BLaER1 (cell line): Measurements from ENCODE around the gene DCDC2C.

Experiments used
- H3K27ac ChIP-seq: shearing (Covaris generic); formaldehyde crosslinking; 2 replicates; pipeline ENCODE4 v1.8.1; 2022
- H3K27me3 ChIP-seq: shearing (Covaris generic); formaldehyde crosslinking; 2 replicates; pipeline ENCODE4 v1.8.1; 2022
- H3K36me3 ChIP-seq: shearing (Covaris generic); formaldehyde crosslinking; 2 replicates; pipeline ENCODE4 v1.8.1; 2022
- H3K4me1 ChIP-seq: shearing (Covaris generic); formaldehyde crosslinking; 2 replicates; pipeline ENCODE4 v1.8.1; 2022
- H3K4me2 ChIP-seq: shearing (Covaris generic); formaldehyde crosslinking; 2 replicates; pipeline ENCODE4 v1.8.1; 2022
- H3K4me3 ChIP-seq: shearing (Covaris generic); formaldehyde crosslinking; 2 replicates; pipeline ENCODE4 v1.8.1; 2022
- H3K9ac ChIP-seq: shearing (Covaris generic); formaldehyde crosslinking; 2 replicates; pipeline ENCODE4 v1.8.1; 2022
- H3K9me3 ChIP-seq: shearing (Covaris generic); formaldehyde crosslinking; 2 replicates; pipeline ENCODE4 v1.8.1; 2022
- H4K20me1 ChIP-seq: shearing (Covaris generic); formaldehyde crosslinking; 2 replicates; pipeline ENCODE4 v1.8.1; 2022
- Cebpa-rat ChIP-seq: shearing (Covaris generic); IDR thresholded peaks from 2 replicates; pipeline ENCODE4 v1.8.1; 2022

Gene DCDC2C

GRCh38 chr2:3868012-3868805 is 164.8 kb downstream of the DCDC2C start:
- H4K20me1 ChIP-seq = no peaks in the 10 kb centered on the region
- H3K4me2 ChIP-seq = no peak overlapping the region
- no peaks in the 10 kb centered on the region for H3K36me3 ChIP-seq
- H3K9me3 ChIP-seq = no peaks in the 10 kb centered on the region
- H3K4me3 ChIP-seq = no peak overlapping the region
- H3K9ac ChIP-seq = no peak overlapping the region
- TF ChIP-seq Cebpa-rat = no peak
- no peak overlapping the region for H3K27ac ChIP-seq
- peaks cover 9% of the 10 kb centered on the region; the same call in 1 of the 2 replicates for H3K4me1 ChIP-seq
- H3K27me3 ChIP-seq = no peaks in the 10 kb centered on the region

GRCh38 chr2:3870222-3870621 is 166.8 kb downstream of the DCDC2C start:
- no peak for TF ChIP-seq Cebpa-rat
- H3K27ac ChIP-seq = no peak overlapping the region
- H3K4me2 ChIP-seq = no peak overlapping the region
- H3K9ac ChIP-seq = no peak overlapping the region
- H3K4me1 ChIP-seq = peaks cover 9% of the 10 kb centered on the region; the same call in 1 of the 2 replicates
- H4K20me1 ChIP-seq = no peaks in the 10 kb centered on the region
- no peak overlapping the region for H3K4me3 ChIP-seq
- no peaks in the 10 kb centered on the region for H3K36me3 ChIP-seq
- no peaks in the 10 kb centered on the region for H3K9me3 ChIP-seq
- no peaks in the 10 kb centered on the region for H3K27me3 ChIP-seq

DNA sequence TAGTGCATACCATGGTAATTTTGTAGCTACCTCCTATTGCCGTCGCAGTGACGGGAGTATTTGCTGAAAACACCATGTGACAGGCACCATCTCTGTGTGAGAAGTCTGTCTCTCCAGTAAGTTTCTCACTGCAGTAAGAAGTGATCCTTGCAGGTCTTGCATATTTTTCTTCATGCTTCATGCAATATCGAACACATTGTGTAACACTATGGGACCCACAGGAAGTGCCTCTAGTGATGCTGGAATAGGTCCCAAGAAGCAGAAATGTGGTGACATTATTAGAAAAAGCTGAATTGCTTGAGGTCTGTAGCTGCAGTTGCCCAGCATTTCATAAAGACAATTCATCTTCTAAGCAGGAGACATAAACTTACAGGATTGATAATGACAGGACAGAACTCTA is 167.6 kb downstream of the DCDC2C start:
- Histone ChIP-seq H3K36me3 (no peaks in the 10 kb centered on the region), H3K9me3 (no peaks in the 10 kb centered on the region), H3K9ac (no peak overlapping the region), H3K27ac (no peak overlapping the region), H3K4me1 (0 out of 2 replicates have a peak, but pooled peaks cover 2% of the 10 kb centered on the region), H3K27me3 (no peaks in the 10 kb centered on the region), H4K20me1 (no peaks in the 10 kb centered on the region), H3K4me2 (no peak overlapping the region), H3K4me3 (no peak overlapping the region)
- TF ChIP-seq Cebpa-rat = no peak

- Histone ChIP-seq H3K4me2 (no peak overlapping the region), H3K4me1 (no peaks in the 10 kb centered on the region), H3K36me3 (no peaks in the 10 kb centered on the region), H3K27me3 (no peaks in the 10 kb centered on the region), H3K9ac (no peak overlapping the region), H3K27ac (no peak overlapping the region), H3K9me3 (no peaks in the 10 kb centered on the region), H3K4me3 (no peak overlapping the region), H4K20me1 (no peaks in the 10 kb centered on the region)
- TF ChIP-seq Cebpa-rat = no peak
These were observed 169.1 kb downstream of the DCDC2C start for GRCh38 chr2:3872451-3872850.

GRCh38 chr2:3873899-3874298 is 170.5 kb downstream of the DCDC2C start:
- no peaks in the 10 kb centered on the region for H3K36me3 ChIP-seq
- TF ChIP-seq Cebpa-rat = no peak
- no peaks in the 10 kb centered on the region for H3K27me3 ChIP-seq
- H3K27ac ChIP-seq = no peak overlapping the region
- no peaks in the 10 kb centered on the region for H4K20me1 ChIP-seq
- no peaks in the 10 kb centered on the region for H3K9me3 ChIP-seq
- H3K4me1 ChIP-seq = no peaks in the 10 kb centered on the region
- no peak overlapping the region for H3K4me3 ChIP-seq
- H3K9ac ChIP-seq = no peak overlapping the region
- no peak overlapping the region for H3K4me2 ChIP-seq

GRCh38 chr2:3876221-3876620 is 172.8 kb downstream of the DCDC2C start:
- no peaks in the 10 kb centered on the region for H4K20me1 ChIP-seq
- H3K4me2 ChIP-seq = no peak overlapping the region
- no peak overlapping the region for H3K9ac ChIP-seq
- no peak for TF ChIP-seq Cebpa-rat
- H3K9me3 ChIP-seq = no peaks in the 10 kb centered on the region
- no peak overlapping the region for H3K27ac ChIP-seq
- no peak overlapping the region for H3K4me3 ChIP-seq
- H3K27me3 ChIP-seq = no peaks in the 10 kb centered on the region
- no peaks in the 10 kb centered on the region for H3K36me3 ChIP-seq
- H3K4me1 ChIP-seq = no peaks in the 10 kb centered on the region

DNA sequence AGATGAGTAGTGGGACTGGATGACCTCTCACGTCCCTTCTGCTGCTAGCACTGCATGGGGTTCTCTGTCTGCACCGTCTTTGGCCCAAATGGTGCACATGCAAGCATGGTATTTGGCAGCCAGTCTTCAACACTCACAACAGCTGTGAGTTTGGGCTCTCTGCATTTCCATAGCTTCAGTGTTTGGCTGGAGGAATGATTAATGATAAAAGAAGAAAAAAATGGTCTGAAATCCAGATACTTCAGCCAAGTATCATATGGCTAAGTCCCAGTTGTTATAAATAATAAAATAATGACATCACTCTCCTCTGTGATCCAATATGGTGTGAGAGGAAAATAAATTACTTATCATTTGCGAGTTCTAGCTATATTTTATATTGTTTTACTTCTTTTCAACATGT is 173.3 kb downstream of the DCDC2C start:
- Histone ChIP-seq H3K36me3 (no peaks in the 10 kb centered on the region), H3K4me3 (no peak overlapping the region), H3K27ac (no peak overlapping the region), H3K9me3 (no peaks in the 10 kb centered on the region), H4K20me1 (no peaks in the 10 kb centered on the region), H3K27me3 (no peaks in the 10 kb centered on the region), H3K9ac (no peak overlapping the region), H3K4me2 (no peak overlapping the region), H3K4me1 (no peaks in the 10 kb centered on the region)
- no peak for TF ChIP-seq Cebpa-rat

GRCh38 chr2:3885629-3886628 is 182.6 kb downstream of the DCDC2C start:
- Histone ChIP-seq H3K4me1 (no peaks in the 10 kb centered on the region), H3K9ac (no peak overlapping the region), H4K20me1 (no peaks in the 10 kb centered on the region), H3K4me3 (no peak overlapping the region), H3K9me3 (peaks cover 25% of the 10 kb centered on the region), H3K27me3 (no peaks in the 10 kb centered on the region), H3K27ac (no peak overlapping the region), H3K36me3 (no peaks in the 10 kb centered on the region), H3K4me2 (no peak overlapping the region)
- TF ChIP-seq Cebpa-rat = no peak

GRCh38 chr2:3895021-3895420 is 191.6 kb downstream of the DCDC2C start:
- no peak for TF ChIP-seq Cebpa-rat
- Histone ChIP-seq H4K20me1 (no peaks in the 10 kb centered on the region), H3K27me3 (0 out of 2 replicates have a peak, but pooled peaks cover 3% of the 10 kb centered on the region), H3K4me3 (no peak overlapping the region), H3K4me2 (no peak overlapping the region), H3K9me3 (no peaks in the 10 kb centered on the region), H3K36me3 (no peaks in the 10 kb centered on the region), H3K4me1 (peaks cover 26% of the 10 kb centered on the region), H3K9ac (no peak overlapping the region), H3K27ac (no peak overlapping the region)
